ENCODE results near the gene AP1M2. TPM values are rescaled to one million over a fixed set of nuclear protein-coding genes. Genes with fewer than 3 reads are reported as not detected.
A peak's percentile ranks its signal among the peaks of the same experiment; 100 is the strongest.

Gene AP1M2
- total and polyA plus RNA-seq, 12 donors: 0.10 to 0.97 (median 0.31) TPM; not detected in 8

- Histone ChIP-seq H3K27me3 (no peaks in the 10 kb centered on the region), H3K9me3 (replicated peaks in 1 of 3) (no peaks in the 10 kb centered on the region), H3K4me3 (peak overlapping the region in 1 of 4 donors; percentile 100), H3K36me3 (replicated peaks in 1 of 2) (no peaks in the 10 kb centered on the region), H3K4me1 (replicated peaks in 1 of 2) (peaks cover 11 to 24% of the 10 kb centered on the region in 2 donors), H3K27ac (peak overlapping the region in 3 of 5 donors; percentile 64 to 94 (median 84))
- DNase-seq: peak in 2 of 7 donors; percentile 46 to 67
- no peak for TF ChIP-seq POLR2A (IDR thresholded peaks at IDR 0.05)
- no peak for TF ChIP-seq CTCF (IDR thresholded peaks at IDR 0.05)
- WGBS, 4 donors: 59 to 76% (median 71%) methylated on average over 3 to 9 of the region's 9 CpGs
- intact Hi-C loops (cut with DNase I): no loop called here
These were observed 17.4 kb upstream of the AP1M2 start for GRCh38 chr19:10604460-10604980.

GRCh38 chr19:10603873-10604459, 16.9 kb upstream of the AP1M2 start:
- H3K27me3 ChIP-seq: no peaks in the 10 kb centered on the region
- H3K4me1 ChIP-seq (replicated peaks in 1 of 2): peaks cover 11 to 24% of the 10 kb centered on the region in 2 donors
- H3K27ac ChIP-seq: peak overlapping the region in 4 of 5 donors; percentile 64 to 94 (median 81)
- no peaks in the 10 kb centered on the region for H3K9me3 ChIP-seq (replicated peaks in 1 of 3)
- TF ChIP-seq CTCF (IDR thresholded peaks at IDR 0.05) (no peak), POLR2A (IDR thresholded peaks at IDR 0.05) (no peak)
- 31 to 47% (median 40%) methylated on average over 9 of the region's 9 CpGs for WGBS, 4 donors
- intact Hi-C loops (cut with DNase I): no loop called here
- H3K4me3 ChIP-seq: peak overlapping the region in 1 of 4 donors; percentile 100
- no peaks in the 10 kb centered on the region for H3K36me3 ChIP-seq (replicated peaks in 1 of 2)
- DNase-seq: no peak

GRCh38 chr19:10603084-10603872, 16.2 kb upstream of the AP1M2 start:
- Histone ChIP-seq H3K36me3 (replicated peaks in 1 of 2) (no peaks in the 10 kb centered on the region), H3K27ac (peak overlapping the region in 4 of 5 donors; percentile 61 to 94 (median 81)), H3K27me3 (no peaks in the 10 kb centered on the region), H3K4me3 (peak overlapping the region; percentile 43 to 100 (median 97)), H3K4me1 (replicated peaks in 1 of 2) (peaks cover 11 to 24% of the 10 kb centered on the region in 2 donors), H3K9me3 (replicated peaks in 1 of 3) (no peaks in the 10 kb centered on the region)
- 12 to 18% (median 15%) methylated on average over 16 to 19 of the region's 19 CpGs for WGBS, 4 donors
- peak; percentile 27 to 70 (median 50) for DNase-seq
- intact Hi-C loops (cut with DNase I): no loop called here
- TF ChIP-seq POLR2A (IDR thresholded peaks at IDR 0.05) (no peak), CTCF (IDR thresholded peaks at IDR 0.05) (peak in 1 of 6 experiments; percentile 6)

Measured in adrenal gland (tissue), 12 donors.